Colon (tissue), 2 donors: ENCODE data around the gene ZSWIM3.

ENCODE experiments used
- FAIRE-seq: peaks from 2 replicates; lab custom pipeline; 2012; peaks lifted over from hg19 to GRCh38; lab: Jason Lieb, UNC
- donor health status: control.
- donor health status: control.

Gene ZSWIM3

GRCh38 chr20:45833030-45833882 lies 24.2 kb upstream of the ZSWIM3 start, which contains the start of gene SNX21:
Gene SNX21 (plus strand): TSS chr20:45833799. CDS start chr20:45833920, 121 bp downstream.
- no peak for FAIRE-seq

- no peak for FAIRE-seq
Measured at GRCh38 chr20:45833883-45834796, 23.3 kb upstream of the ZSWIM3 start.

GRCh38 chr20:45834797-45835161 lies 22.6 kb upstream of the ZSWIM3 start:
- no peak for FAIRE-seq

- FAIRE-seq, result no peak
Measured at GRCh38 chr20:45835329-45835765, 22.1 kb upstream of the ZSWIM3 start.

GRCh38 chr20:45835825-45836224 lies 21.6 kb upstream of the ZSWIM3 start:
- no peak for FAIRE-seq

GRCh38 chr20:45836841-45837240 lies 20.6 kb upstream of the ZSWIM3 start:
- no peak for FAIRE-seq

- FAIRE-seq, result no peak
Measured at GRCh38 chr20:45840700-45841198, 16.7 kb upstream of the ZSWIM3 start.

- no peak for FAIRE-seq
Measured at GRCh38 chr20:45841407-45842129, 15.8 kb upstream of the ZSWIM3 start.

- FAIRE-seq, result no peak
Measured at GRCh38 chr20:45842169-45842812, 15.1 kb upstream of the ZSWIM3 start.

- no peak for FAIRE-seq
Measured at GRCh38 chr20:45843506-45843905, 13.9 kb upstream of the ZSWIM3 start.

- FAIRE-seq, result no peak
Measured at GRCh38 chr20:45845452-45845851, 12.0 kb upstream of the ZSWIM3 start.

- no peak for FAIRE-seq
Measured at GRCh38 chr20:45848421-45848820, 9.0 kb upstream of the ZSWIM3 start.

- FAIRE-seq, result no peak
Measured at GRCh38 chr20:45848969-45849582, 8.3 kb upstream of the ZSWIM3 start.

GRCh38 chr20:45850238-45850637 lies 7.2 kb upstream of the ZSWIM3 start:
- no peak for FAIRE-seq

- FAIRE-seq, result no peak
Measured at GRCh38 chr20:45850926-45851325, 6.5 kb upstream of the ZSWIM3 start.

GRCh38 chr20:45851501-45851900 lies 5.9 kb upstream of the ZSWIM3 start:
- no peak for FAIRE-seq

GRCh38 chr20:45852326-45852725 lies 5.1 kb upstream of the ZSWIM3 start:
- FAIRE-seq, result no peak

- no peak for FAIRE-seq
Measured at GRCh38 chr20:45853484-45853883, 3.9 kb upstream of the ZSWIM3 start.

- no peak for FAIRE-seq
Measured at GRCh38 chr20:45857882-45858216, 435 bp downstream of the ZSWIM3 start.

GRCh38 chr20:45859916-45860315 lies 2.5 kb downstream of the ZSWIM3 start:
- no peak for FAIRE-seq

GRCh38 chr20:45860560-45861220 lies 3.3 kb downstream of the ZSWIM3 start:
- no peak for FAIRE-seq
